Prostate gland (tissue), 2 donors: ENCODE measurements around the gene DNM1L. TPM values are rescaled to one million over a fixed set of nuclear protein-coding genes. Genes with fewer than 3 reads are reported as not detected.

Experiments
- DNase-seq: peaks from one replicate; pipeline ENCODE4 v3.0.0-alpha.2; 2019; ENCODE audit warnings: low spot score
- H3K27ac ChIP-seq, 2 donors: fragments of 200-600 bp; sonication (generic); 2 replicates each; pipeline ENCODE4 v1.5.1; 2017 to 2019
- H3K27me3 ChIP-seq: fragments of 200-600 bp; sonication (generic); replicated peaks from 2 replicates; pipeline ENCODE4 v1.5.1; 2019; ENCODE audit not compliant: insufficient read depth
- H3K36me3 ChIP-seq, 2 donors: fragments of 200-600 bp; sonication (generic); 1 replicate in 1 of 2; 2 replicates in 1 of 2; pipeline versions ENCODE4 v1.5.1 to v1.8.1; 2017 to 2019
- H3K4me1 ChIP-seq: fragments of 200-600 bp; sonication (generic); replicated peaks from 2 replicates; pipeline ENCODE4 v1.5.1; 2019
- H3K4me3 ChIP-seq, 2 donors: fragments of 200-600 bp; sonication (generic); 2 replicates each; pipeline ENCODE4 v1.5.1; 2017 to 2019
- H3K9me3 ChIP-seq: fragments of 200-600 bp; sonication (generic); 2 replicates; pipeline ENCODE4 v1.5.1; 2017
- CTCF ChIP-seq, 4 experiments: fragments of 200-600 bp in 2 of 4; fragments of 450-650 bp in 2 of 4; sonication (generic) in 2 of 4; IDR thresholded peaks; 1 replicate in 3 of 4; 2 replicates in 1 of 4; pipeline ENCODE4 v1.5.1; 2016 to 2019; ENCODE audit warnings: antibody characterized with exemption in 4 of 4, mild to moderate bottlenecking in 2 of 4, moderate library complexity in 2 of 4
- POLR2A ChIP-seq: fragments of 450-650 bp; IDR thresholded peaks from one replicate; pipeline ENCODE4 v1.6.1; 2016; ENCODE audit warnings: antibody characterized with exemption, mild to moderate bottlenecking
- POLR2AphosphoS5 ChIP-seq: sonication (generic); formaldehyde crosslinking; IDR thresholded peaks from one replicate; pipeline ENCODE4 v1.6.1; 2017; ENCODE audit warnings: antibody characterized with exemption
- WGBS: methylation state at CpG from one replicate; pipeline ENCODE4 v1.1.5; 2018; 5-methylcytosine and 5-hydroxymethylcytosine counted together
- intact Hi-C: fragments of 100-400 bp; cut with DNase I; formaldehyde crosslinking; loops from one replicate; pipeline ENCODE4 v1.14.2; 2022
- total RNA-seq, 2 donors: library from RNA; depleted of rRNA; stranded (reverse); fragments of >200 nt; gene quantifications; one replicate each; pipeline ENCODE4 v1.1.0, GENCODE V29; 2016

Gene DNM1L
- total RNA-seq, 2 donors from 2014 or later = 37.3 to 47.5 TPM

- no peak for TF ChIP-seq CTCF (IDR thresholded peaks at IDR 0.05)
- TF ChIP-seq POLR2A = no peak
- TF ChIP-seq POLR2AphosphoS5 = no peak
These were observed 101.0 kb downstream of the DNM1L start for GRCh38 chr12:32780071-32780470.

GRCh38 chr12:32783029-32783428, 103.9 kb downstream of the DNM1L start:
- DNase-seq = no peak
- H3K4me1 ChIP-seq = no peaks in the 10 kb centered on the region
- H3K36me3 ChIP-seq = no peaks in the 10 kb centered on the region
- no peak overlapping the region for H3K27ac ChIP-seq
- no peak for TF ChIP-seq CTCF (IDR thresholded peaks at IDR 0.05)
- no peak for TF ChIP-seq POLR2A
- no peak for TF ChIP-seq POLR2AphosphoS5
- H3K9me3 ChIP-seq = no peaks in the 10 kb centered on the region
- 52% methylated on average over 3 of the region's 3 CpGs for WGBS
- H3K4me3 ChIP-seq = no peak overlapping the region
- intact Hi-C loops = no loop called here
- H3K27me3 ChIP-seq = no peaks in the 10 kb centered on the region

More at GRCh38 chr12:32780071-32780470, 101.0 kb downstream of the DNM1L start:
- Histone ChIP-seq H3K27me3 (no peaks in the 10 kb centered on the region), H3K9me3 (no peaks in the 10 kb centered on the region), H3K4me3 (no peak overlapping the region), H3K4me1 (no peaks in the 10 kb centered on the region), H3K36me3 (no peaks in the 10 kb centered on the region), H3K27ac (no peak overlapping the region)
- 66% methylated on average over 1 of the region's 1 CpG for whole genome bisulfite sequencing
- intact Hi-C loops = no loop called here
- DNase-seq = no peak

- Histone ChIP-seq H3K27ac (no peak overlapping the region), H3K36me3 (no peaks in the 10 kb centered on the region), H3K9me3 (no peaks in the 10 kb centered on the region), H3K4me3 (no peak overlapping the region), H3K4me1 (no peaks in the 10 kb centered on the region), H3K27me3 (no peaks in the 10 kb centered on the region)
- no peak for DNase-seq
- TF ChIP-seq POLR2A (no peak), POLR2AphosphoS5 (no peak), CTCF (IDR thresholded peaks at IDR 0.05) (no peak)
- 73% methylated on average over 5 of the region's 5 CpGs for WGBS
- intact Hi-C loops = no loop called here
These were observed 106.5 kb downstream of the DNM1L start for GRCh38 chr12:32785557-32785956.

GRCh38 chr12:32788405-32788804, 109.3 kb downstream of the DNM1L start:
- Histone ChIP-seq H3K4me3 (no peak overlapping the region), H3K4me1 (no peaks in the 10 kb centered on the region), H3K9me3 (no peaks in the 10 kb centered on the region), H3K36me3 (no peaks in the 10 kb centered on the region), H3K27ac (no peak overlapping the region), H3K27me3 (no peaks in the 10 kb centered on the region)
- intact Hi-C loops = no loop called here
- DNase-seq = no peak
- 88% methylated on average over 4 of the region's 4 CpGs for WGBS
- TF ChIP-seq POLR2A (no peak), CTCF (IDR thresholded peaks at IDR 0.05) (no peak), POLR2AphosphoS5 (no peak)

- Histone ChIP-seq H3K4me3 (no peak overlapping the region), H3K9me3 (no peaks in the 10 kb centered on the region), H3K4me1 (no peaks in the 10 kb centered on the region), H3K27ac (no peak overlapping the region), H3K27me3 (no peaks in the 10 kb centered on the region), H3K36me3 (no peaks in the 10 kb centered on the region)
- TF ChIP-seq POLR2AphosphoS5 (no peak), CTCF (IDR thresholded peaks at IDR 0.05) (no peak), POLR2A (no peak)
- intact Hi-C loops = no loop called here
- no peak for DNase-seq
These were observed 110.3 kb downstream of the DNM1L start for GRCh38 chr12:32789446-32789845.
